ENCODE results near the gene ANKDD1B.
A peak's percentile ranks its signal among the peaks of the same experiment; 100 is the strongest.

The ANKDD1B gene

DNA sequence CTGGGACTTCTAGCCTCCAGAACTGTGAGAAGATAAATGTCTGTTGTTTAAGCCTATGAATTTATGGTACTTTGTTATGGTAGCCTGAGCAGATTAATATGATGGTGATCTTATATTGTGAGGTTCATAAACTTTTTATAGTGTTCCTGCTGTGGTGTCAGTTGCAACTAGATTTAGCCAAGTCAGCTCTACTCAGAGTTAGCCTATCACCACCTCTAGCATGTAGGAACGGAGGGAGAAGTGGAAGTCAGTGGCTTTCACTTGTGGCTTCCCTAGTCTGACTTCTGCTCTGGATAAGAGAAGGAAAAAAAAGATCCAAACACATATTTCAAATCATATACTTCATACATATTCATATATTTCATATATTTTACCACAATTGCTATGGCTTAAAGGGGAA, 99.4 kb downstream of the ANKDD1B start:
- DNase-seq, result no peak

DNA sequence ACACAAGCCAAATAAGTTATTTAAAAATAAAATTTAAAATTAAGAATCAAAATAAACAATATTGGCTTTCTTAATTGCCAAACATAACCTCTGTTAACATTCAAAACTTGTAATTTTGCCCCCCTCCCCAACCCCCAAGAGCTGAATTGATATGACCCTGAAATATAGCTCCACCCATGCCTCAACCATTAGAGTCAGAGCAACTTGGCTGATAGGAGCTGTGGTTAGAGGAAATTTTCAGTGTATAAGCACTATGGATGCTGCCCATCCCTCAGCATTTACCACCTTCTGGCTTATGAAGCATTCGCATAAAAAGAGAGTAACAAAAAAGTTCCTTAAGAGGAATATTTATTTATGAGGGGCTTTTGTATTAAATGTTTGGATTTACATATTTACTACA, 99.9 kb downstream of the ANKDD1B start:
- DNase-seq, result no peak

DNA sequence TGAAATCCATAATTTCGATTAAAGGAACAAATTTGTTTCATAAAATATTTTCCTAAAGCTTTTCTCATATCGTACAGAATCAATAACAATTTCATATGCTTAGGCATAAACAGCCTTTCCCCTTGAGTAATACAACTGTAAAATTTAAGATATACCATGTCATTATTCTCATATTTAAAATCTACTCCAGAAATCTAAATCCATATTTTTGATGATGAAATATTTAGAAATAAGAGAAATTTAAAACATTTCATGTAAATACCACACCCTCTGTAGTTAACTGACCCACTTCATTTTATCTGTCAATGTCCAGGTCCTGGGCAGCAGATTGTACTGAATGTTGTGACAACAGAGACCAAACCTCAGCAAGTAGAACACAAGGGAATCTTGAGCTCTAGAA, 100.8 kb downstream of the ANKDD1B start:
- DNase-seq, result no peak

DNA sequence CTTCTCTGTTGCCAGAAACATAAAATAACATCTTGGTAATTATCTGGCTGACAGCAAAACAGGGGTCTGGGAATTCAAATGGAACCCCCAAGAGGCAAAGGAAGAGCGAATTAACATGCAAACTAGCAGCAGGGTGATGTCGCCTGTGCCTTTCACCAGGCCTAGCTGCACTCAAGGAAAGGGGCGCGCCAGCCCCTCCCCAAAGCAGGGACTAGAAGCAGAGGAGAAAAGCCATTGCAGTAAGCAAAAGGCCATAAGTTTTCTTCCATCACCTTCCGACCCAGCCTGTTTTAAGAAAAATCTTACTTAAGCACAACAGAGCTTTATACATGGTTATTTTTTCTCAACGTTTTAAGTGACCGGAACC, 105.4 kb downstream of the ANKDD1B start:
- no peak for DNase-seq

DNA sequence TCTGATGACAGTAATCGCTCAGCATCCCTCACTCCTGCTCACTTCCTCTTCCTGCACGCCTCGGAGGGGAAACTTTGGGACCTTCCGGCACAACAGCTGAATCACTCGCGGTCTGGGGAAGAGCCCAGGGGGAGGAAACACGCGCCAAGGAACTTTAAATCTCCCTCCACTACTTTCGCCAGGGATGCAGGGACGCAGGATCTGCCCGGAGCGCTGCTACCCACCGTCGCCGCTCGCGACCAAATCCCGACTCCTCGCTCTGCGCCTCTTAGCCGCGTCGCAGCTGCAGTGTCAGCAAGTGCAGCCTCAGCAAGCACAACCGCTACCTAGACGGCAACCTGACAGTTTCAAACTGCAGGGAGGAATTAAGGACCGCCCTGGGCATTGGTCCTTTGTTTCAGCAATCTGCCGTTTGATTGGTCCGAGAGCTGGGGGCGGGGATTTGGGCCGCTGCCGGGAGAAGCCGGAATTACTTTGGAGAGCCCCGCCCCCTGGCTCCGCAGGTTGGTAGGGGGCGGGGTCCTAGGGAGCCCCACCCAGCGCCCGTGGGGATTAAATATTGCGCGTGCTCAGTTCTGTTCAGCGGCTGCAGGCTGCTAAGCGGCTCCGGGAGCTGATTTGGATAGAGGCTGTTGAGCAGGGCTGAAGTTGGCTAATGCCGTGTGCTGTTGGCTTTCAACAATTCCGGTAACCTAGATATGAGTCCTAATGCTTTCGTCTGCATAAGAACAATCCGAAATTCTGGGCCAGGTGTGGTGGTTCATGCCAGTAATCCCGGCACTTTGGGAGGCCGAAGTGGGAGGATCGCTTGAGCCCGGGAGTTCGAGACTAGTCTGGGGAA, 106.0 kb downstream of the ANKDD1B start, which contains the start of gene POC5:
Gene POC5 (minus strand): TSS at position 356 of the 841 bp plus-strand sequence. CDS start 4,500 bp downstream, outside the sequence.
- peak; percentile 99 for DNase-seq

DNA sequence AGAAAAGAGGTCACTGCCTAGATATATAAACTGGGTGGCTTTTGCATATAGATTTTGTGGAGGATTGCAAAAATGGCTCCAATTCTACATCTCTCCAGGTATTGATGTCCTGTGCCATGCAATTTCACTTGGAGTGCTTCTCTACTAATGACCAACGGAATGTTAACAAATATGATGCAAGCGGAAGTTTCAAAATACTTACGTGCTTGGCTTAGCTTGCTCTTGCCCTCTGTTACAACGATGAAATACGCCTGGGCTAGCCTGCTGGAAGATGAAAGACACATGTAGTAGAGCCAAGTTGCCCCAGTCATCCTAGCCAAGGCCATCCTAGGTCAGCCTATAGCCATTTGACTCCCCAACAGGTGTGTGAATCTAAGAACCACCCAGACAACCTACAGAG, 109.6 kb downstream of the ANKDD1B start:
- DNase-seq, result no peak

Measured in activated CD8-positive, alpha-beta memory T cell treated with anti-CD3 and anti-CD28 coated beads for 24 hours (primary cell).